ENCODE measurements around the gene DNTTIP2.

DNA sequence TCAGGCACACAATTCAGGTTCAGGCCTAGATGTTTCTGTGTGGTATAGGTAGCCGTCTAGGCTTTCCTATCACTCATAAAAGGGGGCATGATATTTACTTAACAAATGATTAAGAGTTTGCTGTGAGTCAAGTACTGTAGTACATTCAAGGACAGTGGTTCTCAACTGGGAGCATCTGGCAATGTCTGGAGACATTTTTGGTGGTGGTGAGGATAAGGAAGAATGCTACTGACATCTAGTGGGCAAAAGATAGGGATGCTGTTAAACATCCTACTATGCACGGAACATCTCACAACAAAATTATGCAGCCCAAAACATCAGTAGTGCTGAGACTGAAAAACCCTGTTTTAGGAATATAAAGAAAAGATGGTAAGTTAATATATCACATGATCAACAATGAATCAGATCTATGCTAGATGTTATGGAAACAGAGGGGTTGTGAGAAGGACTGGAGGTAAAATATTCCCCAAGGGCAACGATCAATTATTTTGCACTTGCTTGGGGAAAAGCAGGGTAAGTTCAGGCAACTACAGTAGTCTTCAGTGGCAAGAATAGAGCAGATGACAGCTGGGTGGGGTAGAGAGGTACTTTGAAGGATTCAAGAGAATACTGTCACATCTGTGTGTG lies 4.9 kb downstream of the DNTTIP2 start:
- no peak for TF ChIP-seq SP1 (IDR thresholded peaks at IDR 0.05)
- TF ChIP-seq SUZ12 (IDR thresholded peaks at IDR 0.05), result no peak
